PFSK-1 (cell line): Measurements from ENCODE around the gene LDLRAD4.

Source experiments
- POLR2AphosphoS5 ChIP-seq: IDR thresholded peaks from 2 replicates; pipeline ENCODE4 v1.6.1; 2012; ENCODE audit warnings: low read depth, mild to moderate bottlenecking, control low read depth, low read length, moderate library complexity
- REST ChIP-seq, 2 experiments: IDR thresholded peaks; 2 replicates each; pipeline versions ENCODE4 v1.6.1 to v1.8.0; 2011 to 2012; ENCODE audit warnings: low read depth in 2 of 2, low read length in 2 of 2, control low read depth in 1 of 2, inconsistent platforms in 1 of 2, mild to moderate bottlenecking in 1 of 2, moderate library complexity in 1 of 2; ENCODE audit not compliant: insufficient read depth in 1 of 2
- SIN3A ChIP-seq: IDR thresholded peaks from 2 replicates; pipeline ENCODE4 v1.6.1; 2012; ENCODE audit warnings: mild to moderate bottlenecking, low read length, moderate library complexity, borderline replicate concordance; ENCODE audit not compliant: insufficient read depth
- TAF1 ChIP-seq: IDR thresholded peaks from 2 replicates; pipeline ENCODE4 v1.6.1; 2012; ENCODE audit warnings: low read length, control low read depth, borderline replicate concordance; ENCODE audit not compliant: insufficient read depth

- no peak for TF ChIP-seq POLR2AphosphoS5
- TF ChIP-seq SIN3A, result no peak
- no peak for TF ChIP-seq TAF1
- no peak for TF ChIP-seq REST (IDR thresholded peaks at IDR 0.05; ENCODE audit: insufficient read depth in 1 of 2, low read depth in 2 of 2, low read length in 2 of 2)
Observed at GRCh38 chr18:13409026-13409425, 190.5 kb downstream of the LDLRAD4 start.
